ENCODE measurements around the gene ARHGAP6.

DNA sequence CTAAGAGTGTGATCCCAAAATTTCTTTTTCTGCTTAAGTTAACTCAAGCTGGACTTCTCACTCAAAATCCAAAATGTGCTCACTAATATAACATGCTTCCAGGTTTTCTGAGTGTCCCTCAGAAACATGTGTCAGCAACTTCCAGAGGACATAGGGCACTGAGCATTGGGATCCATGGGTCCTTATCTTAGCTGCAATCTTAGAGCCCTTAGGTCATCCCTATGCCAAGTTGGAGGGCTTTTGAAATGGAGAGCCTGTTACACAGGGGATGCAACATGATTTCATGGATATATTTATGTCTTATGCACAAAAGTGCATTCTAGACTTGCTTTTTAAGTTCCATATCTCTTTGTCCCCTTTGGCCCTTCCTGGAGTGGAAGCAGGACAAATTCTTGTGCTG, 566.3 kb downstream of the ARHGAP6 start:
- TF ChIP-seq EZH2phosphoT487 (IDR thresholded peaks at IDR 0.05; ENCODE audit: insufficient read depth, low read depth) (no peak), EZH2 (IDR thresholded peaks at IDR 0.05; ENCODE audit: insufficient read depth, poor library complexity, severe bottlenecking) (no peak)

Data from GM23248 (cell line).